Mucosa of rectum (tissue), 2 donors: ENCODE data around the gene PLXDC2.
"Not testable (repeated sequence)": the region's sequence is repeated elsewhere in the genome, so short reads cannot be mapped to it uniquely, and the experiment has no call there.

Experiments
- H3K27ac ChIP-seq, 2 donors: one replicate each; pipeline ENCODE4 v1.7.0; 2013; ENCODE audit warnings: inconsistent platforms in 2 of 2, low read depth in 2 of 2, low read length in 2 of 2
- H3K27me3 ChIP-seq, 2 donors: one replicate each; pipeline ENCODE4 v1.7.0; 2013; ENCODE audit warnings: low read length in 2 of 2; ENCODE audit not compliant: control insufficient read depth in 2 of 2, insufficient read depth in 2 of 2
- H3K36me3 ChIP-seq, 2 donors: one replicate each; pipeline ENCODE4 v1.7.0; 2013; ENCODE audit warnings: low read length in 2 of 2; ENCODE audit not compliant: control insufficient read depth in 2 of 2, insufficient read depth in 2 of 2
- H3K4me1 ChIP-seq, 2 donors: one replicate each; pipeline ENCODE4 v1.7.0; 2013; ENCODE audit warnings: low read length in 2 of 2, mild to moderate bottlenecking in 1 of 2; ENCODE audit not compliant: control insufficient read depth in 2 of 2, insufficient read depth in 2 of 2
- H3K4me3 ChIP-seq, 2 donors: one replicate each; pipeline ENCODE4 v1.7.0; 2013; ENCODE audit warnings: low read length in 2 of 2
- H3K9ac ChIP-seq, 2 donors: one replicate each; pipeline ENCODE4 v1.7.0; 2013; ENCODE audit warnings: low read length in 2 of 2, low read depth in 1 of 2, mild to moderate bottlenecking in 1 of 2
- H3K9me3 ChIP-seq, 2 donors: one replicate each; pipeline ENCODE4 v1.7.0; 2013; ENCODE audit warnings: low read length in 2 of 2; ENCODE audit not compliant: control insufficient read depth in 2 of 2
- donor health status: healthy.
- donor health status: Normal muscosa, but diverticular disease.

PLXDC2 gene

GRCh38 chr10:19816411-19817230, at the start of gene PLXDC2:
PLXDC2 (plus strand) TSS chr10:19816432.
- no peaks in the 10 kb centered on the region for H3K27me3 ChIP-seq
- peak within 1 kb of the TSS; percentile 90 to 95 for H3K4me3 ChIP-seq
- peak within 1 kb of the TSS; percentile 80 to 90 for H3K9ac ChIP-seq
- H3K27ac ChIP-seq, result peak within 1 kb of the TSS; percentile 86 to 89
- peaks cover 3 to 10% of the 10 kb centered on the region in 2 donors for H3K4me1 ChIP-seq
- no peaks in the 10 kb centered on the region for H3K36me3 ChIP-seq
- no peaks in the 10 kb centered on the region for H3K9me3 ChIP-seq

- no peak overlapping the region for H3K4me3 ChIP-seq
- H3K9ac ChIP-seq, result no peak overlapping the region
- H3K27ac ChIP-seq, result no peak overlapping the region
- H3K27me3 ChIP-seq, result no peaks in the 10 kb centered on the region
- H3K36me3 ChIP-seq, result no peaks in the 10 kb centered on the region
- H3K9me3 ChIP-seq, result no peaks in the 10 kb centered on the region
- no peaks in the 10 kb centered on the region for H3K4me1 ChIP-seq
These were observed 48.4 kb upstream of the PLXDC2 start for GRCh38 chr10:19767876-19768275.

- not testable (repeated sequence) for H3K27me3 ChIP-seq, H3K4me3 ChIP-seq, H3K36me3 ChIP-seq, H3K4me1 ChIP-seq, H3K9me3 ChIP-seq, H3K27ac ChIP-seq, H3K9ac ChIP-seq
These were observed 46.4 kb upstream of the PLXDC2 start for GRCh38 chr10:19769826-19770225.

- Histone ChIP-seq H3K27me3 (no peaks in the 10 kb centered on the region), H3K9me3 (no peaks in the 10 kb centered on the region), H3K27ac (no peak overlapping the region), H3K36me3 (no peaks in the 10 kb centered on the region), H3K4me1 (no peaks in the 10 kb centered on the region), H3K4me3 (no peak overlapping the region), H3K9ac (no peak overlapping the region)
These were observed 43.3 kb upstream of the PLXDC2 start for GRCh38 chr10:19772972-19773371.

GRCh38 chr10:19775296-19775695, 40.9 kb upstream of the PLXDC2 start:
- Histone ChIP-seq H3K27me3 (no peaks in the 10 kb centered on the region), H3K27ac (no peak overlapping the region), H3K9me3 (no peaks in the 10 kb centered on the region), H3K36me3 (no peaks in the 10 kb centered on the region), H3K4me1 (no peaks in the 10 kb centered on the region), H3K9ac (no peak overlapping the region), H3K4me3 (no peak overlapping the region)

- Histone ChIP-seq H3K27me3 (no peaks in the 10 kb centered on the region), H3K4me3 (no peak overlapping the region), H3K9me3 (no peaks in the 10 kb centered on the region), H3K27ac (no peak overlapping the region), H3K9ac (no peak overlapping the region), H3K36me3 (no peaks in the 10 kb centered on the region), H3K4me1 (no peaks in the 10 kb centered on the region)
These were observed 38.4 kb upstream of the PLXDC2 start for GRCh38 chr10:19777806-19778205.

- Histone ChIP-seq H3K4me1 (no peaks in the 10 kb centered on the region), H3K36me3 (no peaks in the 10 kb centered on the region)
These were observed 37.2 kb upstream of the PLXDC2 start for GRCh38 chr10:19778996-19779395.

GRCh38 chr10:19782430-19783089, 33.7 kb upstream of the PLXDC2 start:
- Histone ChIP-seq H3K27ac (no peak overlapping the region), H3K4me1 (no peaks in the 10 kb centered on the region), H3K9me3 (no peaks in the 10 kb centered on the region), H3K27me3 (no peaks in the 10 kb centered on the region), H3K36me3 (no peaks in the 10 kb centered on the region), H3K4me3 (no peak overlapping the region), H3K9ac (no peak overlapping the region)

More at GRCh38 chr10:19778996-19779395, 37.2 kb upstream of the PLXDC2 start:
- no peak overlapping the region for H3K27ac ChIP-seq
- no peaks in the 10 kb centered on the region for H3K9me3 ChIP-seq
- H3K27me3 ChIP-seq, result no peaks in the 10 kb centered on the region
- no peak overlapping the region for H3K4me3 ChIP-seq
- no peak overlapping the region for H3K9ac ChIP-seq

GRCh38 chr10:19783721-19784120, 32.5 kb upstream of the PLXDC2 start:
- no peaks in the 10 kb centered on the region for H3K4me1 ChIP-seq
- H3K27me3 ChIP-seq, result no peaks in the 10 kb centered on the region
- no peaks in the 10 kb centered on the region for H3K9me3 ChIP-seq
- no peak overlapping the region for H3K9ac ChIP-seq
- H3K36me3 ChIP-seq, result no peaks in the 10 kb centered on the region
- no peak overlapping the region for H3K27ac ChIP-seq
- H3K4me3 ChIP-seq, result no peak overlapping the region

- Histone ChIP-seq H3K9me3 (no peaks in the 10 kb centered on the region), H3K36me3 (no peaks in the 10 kb centered on the region), H3K4me3 (no peak overlapping the region), H3K27me3 (no peaks in the 10 kb centered on the region), H3K4me1 (no peaks in the 10 kb centered on the region), H3K27ac (no peak overlapping the region), H3K9ac (no peak overlapping the region)
These were observed 30.9 kb upstream of the PLXDC2 start for GRCh38 chr10:19785366-19785765.
